GM12875 (cell line): ENCODE measurements around the gene MYOM3.
A peak's percentile ranks its signal among the peaks of the same experiment; 100 is the strongest.

Experiments
- H3K4me3 ChIP-seq: one replicate; pipeline ENCODE4 v1.5.1; 2011; ENCODE audit warnings: low read depth, low read length, control low read depth
- CTCF ChIP-seq: IDR thresholded peaks from 2 replicates; pipeline ENCODE4 v1.5.1; 2011; ENCODE audit warnings: low read depth, mild to moderate bottlenecking, control low read depth, inconsistent platforms, low read length, moderate library complexity, borderline replicate concordance; ENCODE audit not compliant: insufficient read depth

Gene MYOM3

GRCh38 chr1:24096009-24096738, 15.8 kb downstream of the MYOM3 start:
- TF ChIP-seq CTCF = no peak
- no peak overlapping the region for H3K4me3 ChIP-seq

GRCh38 chr1:24095140-24095859, 16.6 kb downstream of the MYOM3 start:
- TF ChIP-seq CTCF = no peak
- H3K4me3 ChIP-seq = no peak overlapping the region

GRCh38 chr1:24094554-24094953, 17.4 kb downstream of the MYOM3 start:
- TF ChIP-seq CTCF = peak; percentile 22; the same call in 1 of the 2 replicates
- H3K4me3 ChIP-seq = no peak overlapping the region

GRCh38 chr1:24093732-24094131, 18.2 kb downstream of the MYOM3 start:
- no peak for TF ChIP-seq CTCF

GRCh38 chr1:24092979-24093378, 19.0 kb downstream of the MYOM3 start:
- no peak overlapping the region for H3K4me3 ChIP-seq
- TF ChIP-seq CTCF = no peak

More at GRCh38 chr1:24093732-24094131, 18.2 kb downstream of the MYOM3 start:
- no peak overlapping the region for H3K4me3 ChIP-seq

GRCh38 chr1:24091971-24092482, 19.9 kb downstream of the MYOM3 start:
- TF ChIP-seq CTCF = no peak
- H3K4me3 ChIP-seq = no peak overlapping the region
